H9 (cell line): ENCODE data around the gene LDHAL6B. TPM values are rescaled to one million over a fixed set of nuclear protein-coding genes. Genes with fewer than 3 reads are reported as not detected.

Experiments used
- DNase-seq: peaks from one replicate; pipeline ENCODE4 v3.0.0-alpha.2; 2017
- H2AFZ ChIP-seq: one replicate; pipeline ENCODE4 v1.6.1; 2013; ENCODE audit warnings: mild to moderate bottlenecking, low read length, control low read depth, moderate library complexity
- H2AK5ac ChIP-seq: 2 replicates; pipeline ENCODE4 v1.6.1; 2013; ENCODE audit warnings: low read length, control low read depth, mixed read lengths; ENCODE audit not compliant: insufficient read length
- H2BK120ac ChIP-seq: one replicate; pipeline ENCODE4 v1.6.1; 2013; ENCODE audit warnings: low read depth, mild to moderate bottlenecking, low read length, control low read depth, inconsistent platforms; ENCODE audit not compliant: poor library complexity, severe bottlenecking
- H2BK12ac ChIP-seq: 2 replicates; pipeline ENCODE4 v1.6.1; 2013; ENCODE audit warnings: low read length, control low read depth, mixed read lengths, low read depth; ENCODE audit not compliant: insufficient read length
- H2BK15ac ChIP-seq: 2 replicates; pipeline ENCODE4 v1.6.1; 2013; ENCODE audit warnings: low read depth, low read length, control low read depth
- H2BK20ac ChIP-seq: one replicate; pipeline ENCODE4 v1.6.1; 2013; ENCODE audit warnings: low read depth, mild to moderate bottlenecking, low read length, control low read depth, inconsistent platforms; ENCODE audit not compliant: poor library complexity, severe bottlenecking
- H2BK5ac ChIP-seq: 2 replicates; pipeline ENCODE4 v1.6.1; 2013; ENCODE audit warnings: low read length, control low read depth, mixed read lengths; ENCODE audit not compliant: insufficient read length
- H3K14ac ChIP-seq: 2 replicates; pipeline ENCODE4 v1.6.1; 2013; ENCODE audit warnings: low read length, control low read depth; ENCODE audit not compliant: insufficient read depth
- H3K18ac ChIP-seq: 2 replicates; pipeline ENCODE4 v1.6.1; 2013; ENCODE audit warnings: low read depth, mild to moderate bottlenecking, mixed read lengths, low read length, control low read depth; ENCODE audit not compliant: insufficient read length
- H3K23ac ChIP-seq: 2 replicates; pipeline ENCODE4 v1.6.1; 2013; ENCODE audit warnings: low read length, control low read depth, mixed read lengths, low read depth; ENCODE audit not compliant: insufficient read length
- H3K23me2 ChIP-seq: 2 replicates; pipeline ENCODE4 v1.6.1; 2013; ENCODE audit warnings: low read depth, mild to moderate bottlenecking, mixed read lengths, low read length, control low read depth; ENCODE audit not compliant: insufficient read length, poor library complexity, severe bottlenecking
- H3K27ac ChIP-seq: 2 replicates; pipeline ENCODE4 v1.5.1; 2013; ENCODE audit warnings: low read length, control low read depth, mixed read lengths, low read depth; ENCODE audit not compliant: insufficient read length
- H3K27me3 ChIP-seq: 2 replicates; pipeline ENCODE4 v1.6.1; 2013; ENCODE audit warnings: low read length, control low read depth, inconsistent platforms; ENCODE audit not compliant: insufficient read depth
- H3K4ac ChIP-seq: 2 replicates; pipeline ENCODE4 v1.6.1; 2013; ENCODE audit warnings: low read depth, mild to moderate bottlenecking, control low read depth, inconsistent platforms, low read length, moderate library complexity
- H3K4me1 ChIP-seq: 2 replicates; pipeline ENCODE4 v1.6.1; 2013; ENCODE audit warnings: low read length, control low read depth, inconsistent platforms; ENCODE audit not compliant: insufficient read depth
- H3K4me2 ChIP-seq: 2 replicates; pipeline ENCODE4 v1.6.1; 2013; ENCODE audit warnings: low read length, control low read depth, mixed read lengths; ENCODE audit not compliant: insufficient read length, insufficient read depth
- H3K56ac ChIP-seq: 2 replicates; pipeline ENCODE4 v1.6.1; 2013; ENCODE audit warnings: low read depth, mild to moderate bottlenecking, mixed read lengths, low read length, control low read depth; ENCODE audit not compliant: insufficient read length
- H3K79me1 ChIP-seq: 2 replicates; pipeline ENCODE4 v1.6.1; 2013; ENCODE audit warnings: low read depth, mild to moderate bottlenecking, moderate library complexity, low read length, control low read depth, inconsistent platforms; ENCODE audit not compliant: insufficient read depth, poor library complexity, severe bottlenecking
- H3K79me2 ChIP-seq: 2 replicates; pipeline ENCODE4 v1.6.1; 2013; ENCODE audit warnings: low read length, control low read depth, inconsistent platforms; ENCODE audit not compliant: insufficient read depth
- H3K9ac ChIP-seq: 2 replicates; pipeline ENCODE4 v1.6.1; 2013; ENCODE audit warnings: low read length, control low read depth, mixed read lengths; ENCODE audit not compliant: insufficient read length; ENCODE audit errors: extremely low read depth
- H3K9me3 ChIP-seq: one replicate; pipeline ENCODE4 v1.6.1; 2013; ENCODE audit warnings: low read depth, low read length, inconsistent platforms; ENCODE audit not compliant: control insufficient read depth
- H3T11ph ChIP-seq: one replicate; pipeline ENCODE4 v1.6.1; 2013; ENCODE audit warnings: mild to moderate bottlenecking, low read length, control low read depth, inconsistent platforms
- H4K20me1 ChIP-seq: one replicate; pipeline ENCODE4 v1.6.1; 2013; ENCODE audit not compliant: control insufficient read depth, insufficient read length, insufficient read depth
- H4K5ac ChIP-seq: 2 replicates; pipeline ENCODE4 v1.6.1; 2013; ENCODE audit warnings: low read depth, mild to moderate bottlenecking, mixed read lengths, low read length, control low read depth; ENCODE audit not compliant: insufficient read length
- H4K8ac ChIP-seq: replicated peaks from 2 replicates; pipeline ENCODE4 v1.6.1; 2013; ENCODE audit warnings: low read length, control low read depth, mixed read lengths, low read depth; ENCODE audit not compliant: insufficient read length
- H4K91ac ChIP-seq: 2 replicates; pipeline ENCODE4 v1.6.1; 2013; ENCODE audit warnings: low read depth, mild to moderate bottlenecking, moderate library complexity, mixed read lengths, low read length, control low read depth; ENCODE audit not compliant: insufficient read length
- H3K27ac Mint-ChIP-seq, 3 experiments: 2 replicates in 2 of 3; 3 replicates in 1 of 3; pipeline ENCODE4 v1.8.0; 2020 to 2021; ENCODE audit warnings: mixed read lengths in 3 of 3, mild to moderate bottlenecking in 1 of 3, moderate library complexity in 1 of 3
- H3K27me3 Mint-ChIP-seq: 2 replicates; pipeline ENCODE4 v1.8.0; 2021; ENCODE audit warnings: low read depth, mild to moderate bottlenecking, moderate library complexity, mixed read lengths
- H3K36me3 Mint-ChIP-seq, 3 experiments: 2 replicates in 2 of 3; 3 replicates in 1 of 3; pipeline ENCODE4 v1.8.0; 2020 to 2021; ENCODE audit warnings: low read depth in 3 of 3, mixed read lengths in 3 of 3; ENCODE audit not compliant: insufficient read depth in 1 of 3
- H3K4me1 Mint-ChIP-seq, 2 experiments: 2 replicates each; pipeline ENCODE4 v1.8.0; 2020; ENCODE audit warnings: mixed read lengths in 2 of 2
- H3K4me3 Mint-ChIP-seq, 2 experiments: 2 replicates in 1 of 2; 3 replicates in 1 of 2; pipeline ENCODE4 v1.8.0; 2020 to 2021; ENCODE audit warnings: mild to moderate bottlenecking in 2 of 2, mixed read lengths in 2 of 2, moderate library complexity in 1 of 2
- H3K9me3 Mint-ChIP-seq, 2 experiments: 2 replicates in 1 of 2; 3 replicates in 1 of 2; pipeline ENCODE4 v1.8.0; 2020; ENCODE audit warnings: mild to moderate bottlenecking in 2 of 2, mixed read lengths in 2 of 2, moderate library complexity in 1 of 2
- CTCF ChIP-seq: fragments of 200-600 bp; sonication (generic); conservative IDR thresholded peaks from 3 replicates; pipeline ENCODE4 v1.8.0; 2021; ENCODE audit warnings: antibody characterized with exemption, mild to moderate bottlenecking
- WGBS: extraction: QIAGEN DNeasy Blood & Tissue Kit; methylation state at CpG from one replicate; pipeline ENCODE4 v1.1.7; 2013; ENCODE audit warnings: missing lambda C conversion rate, low lambda C conversion rate, mixed read lengths; ENCODE audit not compliant: insufficient read length; ENCODE audit errors: extremely low coverage; 5-methylcytosine and 5-hydroxymethylcytosine counted together
- total RNA-seq: library from RNA; stranded (reverse); gene quantifications from 2 replicates; pipeline ENCODE4 v1.2.1, GENCODE V29; 2021

LDHAL6B gene
- total RNA-seq, 1 experiment from 2014 or later, result not detected

- TF ChIP-seq CTCF, result no peak
- H3K4me1 ChIP-seq, result peaks cover 3% of the 10 kb centered on the region; the same call in 1 of the 2 replicates
- no peak overlapping the region for H3K4me2 ChIP-seq
- no peaks in the 10 kb centered on the region for H3K9me3 Mint-ChIP-seq
- no peak overlapping the region for H3K14ac ChIP-seq
- H3K27ac Mint-ChIP-seq, result peak overlapping the region in 2 of 3 experiments; percentile 21 to 91; a peak in 4 of 7 replicates
- no peaks in the 10 kb centered on the region for H4K20me1 ChIP-seq
- no peaks in the 10 kb centered on the region for H3K27me3 ChIP-seq
- H3K79me1 ChIP-seq, result no peaks in the 10 kb centered on the region
- no peaks in the 10 kb centered on the region for H3K9me3 ChIP-seq
- no peak overlapping the region for H3K9ac ChIP-seq
- peaks cover 2 to 12% (median 11%) of the 10 kb centered on the region in 3 experiments for H3K36me3 Mint-ChIP-seq
- no peak overlapping the region for H3K4me3 Mint-ChIP-seq
- no peak overlapping the region for H2AK5ac ChIP-seq
- no peak for DNase-seq
- H4K5ac ChIP-seq, result no peak overlapping the region
- no peaks in the 10 kb centered on the region for H3K79me2 ChIP-seq
- H4K91ac ChIP-seq, result no peak overlapping the region
- no peak overlapping the region for H2BK20ac ChIP-seq
- no peak overlapping the region for H3K56ac ChIP-seq
- H2BK120ac ChIP-seq, result no peak overlapping the region
- H3K27me3 Mint-ChIP-seq, result no peaks in the 10 kb centered on the region
- H2AFZ ChIP-seq, result no peak overlapping the region
- H2BK15ac ChIP-seq, result no peak overlapping the region
- no peak overlapping the region for H3K4ac ChIP-seq
- no peak overlapping the region for H3K23ac ChIP-seq
- no CpG with 5 or more reads among the region's 1 CpG for WGBS
- no peak overlapping the region for H2BK5ac ChIP-seq
- no peak overlapping the region for H2BK12ac ChIP-seq
- peaks cover 17 to 20% of the 10 kb centered on the region in 2 experiments for H3K4me1 Mint-ChIP-seq
- H3K27ac ChIP-seq, result no peak overlapping the region
- no peak overlapping the region for H3T11ph ChIP-seq
- no peak overlapping the region for H4K8ac ChIP-seq
- no peaks in the 10 kb centered on the region for H3K23me2 ChIP-seq
- no peak overlapping the region for H3K18ac ChIP-seq
Observed at GRCh38 chr15:59236394-59236793, 29.8 kb downstream of the LDHAL6B start.
